Pancreas (tissue), 10 donors: Measurements from ENCODE around the gene S100A7A. TPM values are rescaled to one million over a fixed set of nuclear protein-coding genes. Genes with fewer than 3 reads are reported as not detected.

Source experiments
- ATAC-seq, 4 donors: fragments of 200-7000 bp; cut with Tn5 transposase; one replicate each; pipeline versions ENCODE4 v1.8.0 to v1.9.1; 2020; ENCODE audit warnings: mild to moderate bottlenecking in 4 of 4, moderate library complexity in 4 of 4
- DNase-seq, 6 donors: peaks; one replicate each; pipeline ENCODE4 v3.0.0-alpha.2; 2020
- FAIRE-seq: peaks from 2 replicates; lab custom pipeline; 2012; peaks lifted over from hg19 to GRCh38; lab: Jason Lieb, UNC
- H3K27ac ChIP-seq, 4 donors: fragments of 200-600 bp; sonication (generic); 1 replicate in 3 of 4; 2 replicates in 1 of 4; pipeline versions ENCODE4 v1.5.0 to v1.8.0; 2020
- H3K27me3 ChIP-seq, 4 donors: fragments of 200-600 bp; one replicate each; pipeline ENCODE4 v1.8.0; 2021
- H3K36me3 ChIP-seq, 3 donors: fragments of 200-600 bp; sonication (generic) in 1 of 3; one replicate each; pipeline versions ENCODE4 v1.5.0 to v1.8.0; 2020 to 2021
- H3K4me1 ChIP-seq, 3 donors: fragments of 200-600 bp; one replicate each; pipeline ENCODE4 v1.8.0; 2021
- H3K4me3 ChIP-seq, 4 donors: fragments of 200-600 bp; sonication (generic) in 2 of 4; one replicate each; pipeline versions ENCODE4 v1.5.0 to v1.8.0; 2020 to 2021
- H3K9me3 ChIP-seq, 4 donors: fragments of 200-600 bp; one replicate each; pipeline ENCODE4 v1.8.0; 2021
- CTCF ChIP-seq, 4 donors: fragments of 200-600 bp; sonication (generic) in 3 of 4; IDR thresholded peaks; one replicate each; pipeline versions ENCODE4 v1.5.0 to v1.8.0; 2021; ENCODE audit warnings: antibody characterized with exemption in 4 of 4
- WGBS, 2 donors: extraction: QIAGEN DNeasy Blood & Tissue Kit; methylation state at CpG; one replicate each; pipeline ENCODE4 v1.1.7; 2013; 5-methylcytosine and 5-hydroxymethylcytosine counted together
- intact Hi-C, 3 donors: fragments of 100-400 bp; cut with DNase I; formaldehyde crosslinking; loops; one replicate each; pipeline versions ENCODE4 v1.11.1 to v1.14.2; 2022
- polyA plus RNA-seq, 2 donors: library from polyadenylated mRNA; stranded (reverse); fragments of 200-250 nt; gene quantifications; one replicate each; pipeline ENCODE4 v1.2.3, GENCODE V29; 2013
- total RNA-seq, 6 donors: library from RNA; stranded (reverse); fragmentation: NEBNext Ultra II Directional in 4 of 6; extraction: Animal tissue kit (Norgen Biotek cat#: 25700) in 4 of 6; gene quantifications; one replicate each; pipeline versions ENCODE4 v1.2.1 to v1.2.4, GENCODE V29; 2021 to 2023
- donor health status: healthy with polysubstance abuse.
- donor health status: DM: no; HTN: no; CAD: no; lungs with moderate emphysema.
- donor health status: DM: no; HTN: no; CAD: no.
- donor health status: control.
- donor health status: control.
- donor health status: Bipolar disorder and iron deficiency.
- donor health status: DM: yes; HTN: yes; CAD: no.
- donor health status: DM: no; HTN: no; CAD: no.
- donor health status: DM: no; HTN: no; CAD: no.
- donor health status: DM: yes; HTN: yes; CAD: no.

S100A7A gene
- total RNA-seq, result not detected
- polyA plus RNA-seq, result not detected

DNA sequence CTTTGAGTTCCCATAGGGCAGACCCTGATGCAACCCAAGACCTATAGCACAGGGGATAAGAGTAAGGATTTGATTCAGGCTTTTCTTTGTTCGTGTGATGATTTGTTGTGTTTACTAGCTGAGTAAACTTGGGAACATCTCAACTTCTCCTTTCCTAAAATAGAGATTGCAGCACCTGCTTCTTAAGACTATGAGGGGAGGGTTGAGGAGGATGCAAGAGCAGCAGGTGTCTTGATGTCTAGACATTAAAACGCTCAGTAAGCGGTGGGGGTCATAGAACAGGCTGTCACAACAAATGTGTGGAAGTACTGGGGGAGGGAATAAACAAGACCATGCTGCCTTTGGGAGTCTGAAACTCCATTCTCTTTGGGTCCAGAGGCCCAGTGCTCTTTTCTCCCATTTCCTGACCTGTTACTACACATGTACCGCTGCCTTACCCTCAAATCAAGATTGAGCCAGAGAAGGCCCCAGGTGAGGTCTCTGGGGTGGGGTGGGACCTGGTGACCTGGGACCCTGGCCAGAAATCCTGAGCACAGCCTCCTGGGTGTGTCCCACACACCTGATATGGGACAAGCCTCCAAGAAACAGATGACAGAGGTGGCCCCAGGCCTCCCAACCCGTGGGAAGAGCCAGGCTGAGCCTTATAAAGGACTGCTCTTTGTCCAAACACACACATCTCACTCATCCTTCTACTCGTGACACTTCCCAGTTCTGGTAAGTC, at the start of gene S100A7A:
Gene S100A7A (plus strand): TSS at position 671 of the 721 bp plus-strand sequence. CDS start 1,563 bp downstream, outside the sequence.
- Histone ChIP-seq H3K4me3 (no peak within 1 kb of the TSS), H3K27me3 (no peaks in the 10 kb centered on the region), H3K4me1 (no peaks in the 10 kb centered on the region), H3K9me3 (no peaks in the 10 kb centered on the region), H3K36me3 (no peaks in the 10 kb centered on the region), H3K27ac (no peak within 1 kb of the TSS)
- ATAC-seq (no peak), FAIRE-seq (no peak), DNase-seq (no peak)
- intact Hi-C loops, result no loop called here
- 49 to 58% methylated on average over 6 of the region's 6 CpGs for WGBS, 2 donors
- TF ChIP-seq CTCF (IDR thresholded peaks at IDR 0.05), result no peak

DNA sequence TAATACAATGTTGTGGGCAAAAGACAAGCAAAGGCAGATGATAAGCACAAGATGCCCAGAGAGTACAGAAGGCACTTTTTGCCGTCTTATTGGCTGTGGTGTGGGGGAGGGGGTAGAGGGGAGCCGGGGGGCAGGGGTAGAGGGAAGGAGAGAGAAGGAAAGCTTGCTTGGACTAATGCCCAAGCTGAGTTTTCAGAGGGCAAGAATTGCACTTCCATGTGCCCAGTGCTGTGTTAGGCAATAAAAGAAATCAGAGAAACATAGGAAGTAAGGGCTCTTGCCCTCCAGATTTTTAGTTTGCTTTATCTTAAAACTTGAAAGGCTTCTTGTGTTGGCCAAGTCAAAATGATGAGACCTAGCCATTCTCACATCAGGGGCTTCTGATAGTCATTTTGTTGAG, 49.2 kb upstream of the S100A7A start:
- FAIRE-seq, result no peak
- Histone ChIP-seq H3K27ac (no peak overlapping the region), H3K27me3 (no peaks in the 10 kb centered on the region), H3K36me3 (no peaks in the 10 kb centered on the region), H3K9me3 (no peaks in the 10 kb centered on the region), H3K4me3 (no peak overlapping the region), H3K4me1 (no peaks in the 10 kb centered on the region)
- no peak for DNase-seq
- 57 to 62% methylated on average over 2 of the region's 2 CpGs for WGBS, 2 donors
- TF ChIP-seq CTCF (IDR thresholded peaks at IDR 0.05), result no peak
- intact Hi-C loops, result no loop called here
- ATAC-seq, result peak in 1 of 4 donors; percentile 22

- WGBS, 2 donors, result 51 to 69% methylated on average over 2 of the region's 2 CpGs
- H3K4me3 ChIP-seq, result no peak overlapping the region
- FAIRE-seq, result no peak
- no peak for DNase-seq
- no peak for TF ChIP-seq CTCF (IDR thresholded peaks at IDR 0.05)
- no peaks in the 10 kb centered on the region for H3K36me3 ChIP-seq
- no peak overlapping the region for H3K27ac ChIP-seq
- H3K9me3 ChIP-seq, result no peaks in the 10 kb centered on the region
- no peaks in the 10 kb centered on the region for H3K27me3 ChIP-seq
- H3K4me1 ChIP-seq, result no peaks in the 10 kb centered on the region
- ATAC-seq, result peak in 1 of 4 donors; percentile 36
- intact Hi-C loops, result no loop called here
Observed at GRCh38 chr1:153368495-153368894, 47.8 kb upstream of the S100A7A start.

DNA sequence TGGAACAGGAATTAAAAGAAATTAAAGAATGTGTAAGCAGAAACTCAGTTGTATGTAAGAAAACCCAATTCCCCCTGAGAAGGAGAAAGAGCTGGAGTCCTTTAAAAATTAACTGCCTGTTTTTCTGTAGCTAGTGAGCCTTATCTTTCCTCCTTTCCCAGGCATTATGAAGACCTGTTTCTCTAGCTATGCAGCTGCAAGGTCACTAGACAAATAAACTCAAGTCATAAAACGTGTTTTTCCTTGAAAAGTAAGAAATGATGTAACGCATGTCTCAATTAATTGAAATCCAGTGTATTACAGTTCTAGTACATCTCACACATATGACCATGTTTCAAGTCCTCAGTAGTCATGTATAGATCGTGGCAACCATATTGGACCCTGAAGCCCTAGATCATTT, 46.2 kb upstream of the S100A7A start:
- Histone ChIP-seq H3K27ac (no peak overlapping the region), H3K27me3 (no peaks in the 10 kb centered on the region), H3K4me1 (no peaks in the 10 kb centered on the region), H3K9me3 (no peaks in the 10 kb centered on the region), H3K4me3 (no peak overlapping the region), H3K36me3 (no peaks in the 10 kb centered on the region)
- 36 to 41% methylated on average over 3 of the region's 3 CpGs for WGBS, 2 donors
- ATAC-seq (no peak), FAIRE-seq (no peak), DNase-seq (no peak)
- intact Hi-C loops, result no loop called here
- TF ChIP-seq CTCF (IDR thresholded peaks at IDR 0.05), result no peak

DNA sequence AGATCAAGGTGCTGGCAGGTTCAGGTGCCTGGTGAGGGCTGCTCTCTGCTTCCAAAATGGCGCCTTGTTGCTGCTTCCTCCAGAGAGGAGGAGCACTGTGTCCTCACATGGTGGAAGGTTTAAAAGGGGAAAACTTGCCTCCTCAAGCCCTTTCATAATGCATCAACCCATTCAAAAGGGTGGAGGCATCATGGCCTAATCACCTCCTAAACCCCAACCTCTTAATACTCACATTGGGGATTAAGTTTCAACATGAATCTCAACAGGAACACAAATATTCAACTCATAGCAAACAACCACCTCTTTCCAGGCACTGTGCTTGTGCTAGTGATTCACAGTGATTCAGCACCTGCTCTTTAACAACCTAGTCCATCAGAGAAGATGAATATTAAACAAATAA, 45.1 kb upstream of the S100A7A start:
- ATAC-seq (no peak), FAIRE-seq (no peak), DNase-seq (no peak)
- no peak overlapping the region for H3K4me3 ChIP-seq
- H3K9me3 ChIP-seq, result no peaks in the 10 kb centered on the region
- H3K4me1 ChIP-seq, result no peaks in the 10 kb centered on the region
- no peak for TF ChIP-seq CTCF (IDR thresholded peaks at IDR 0.05)
- 92 to 100% methylated on average over 1 of the region's 1 CpG for WGBS, 2 donors
- no peaks in the 10 kb centered on the region for H3K36me3 ChIP-seq
- H3K27me3 ChIP-seq, result no peaks in the 10 kb centered on the region
- intact Hi-C loops, result no loop called here
- no peak overlapping the region for H3K27ac ChIP-seq
